WTC11 (cell line): ENCODE data around the gene PDE11A. TPM values are rescaled to one million over a fixed set of nuclear protein-coding genes. Genes with fewer than 3 reads are reported as not detected.

Source experiments
- ATAC-seq: fragments of 200-7000 bp; cut with Tn5 transposase; 2 replicates; pipeline ENCODE4 v1.10.0; 2021; ENCODE audit warnings: mild to moderate bottlenecking, moderate library complexity
- CTCF ChIA-PET: fragments of 300-600 bp; sonication (Branson Sonifier 250); formaldehyde crosslinking; loops from one replicate; lab custom pipeline; 2021; ENCODE audit warnings: antibody characterized with exemption; lab: Charles Lee
- POLR2A ChIA-PET: fragments of 350-600 bp; sonication (Branson Sonifier 250); formaldehyde crosslinking; loops from one replicate; lab custom pipeline; 2021; ENCODE audit warnings: antibody characterized with exemption; lab: Charles Lee
- DNase-seq: peaks from one replicate; pipeline ENCODE4 v3.0.0; 2021; ENCODE audit warnings: low spot score
- H3K27ac Mint-ChIP-seq: 2 replicates; pipeline ENCODE4 v1.8.0; 2021; ENCODE audit warnings: mixed read lengths
- H3K27me3 Mint-ChIP-seq: 2 replicates; pipeline ENCODE4 v1.8.0; 2021; ENCODE audit warnings: low read depth, mild to moderate bottlenecking, moderate library complexity, mixed read lengths
- H3K36me3 Mint-ChIP-seq: 2 replicates; pipeline ENCODE4 v1.8.0; 2021; ENCODE audit warnings: mixed read lengths
- H3K4me1 Mint-ChIP-seq: 2 replicates; pipeline ENCODE4 v1.8.0; 2022; ENCODE audit warnings: mixed read lengths
- H3K4me3 Mint-ChIP-seq: 2 replicates; pipeline ENCODE4 v1.8.0; 2021; ENCODE audit warnings: mild to moderate bottlenecking, moderate library complexity, mixed read lengths
- H3K9me3 Mint-ChIP-seq: 2 replicates; pipeline ENCODE4 v1.8.0; 2021; ENCODE audit warnings: mixed read lengths
- ATF2 ChIP-seq: sonication (generic); formaldehyde crosslinking; IDR thresholded peaks from 2 replicates; pipeline ENCODE4 v1.8.1; 2022; ENCODE audit warnings: low read depth, missing genetic modification reagents, borderline replicate concordance
- ATF3 ChIP-seq: sonication (generic); formaldehyde crosslinking; conservative IDR thresholded peaks from 2 replicates; pipeline ENCODE4 v1.8.1; 2022; ENCODE audit warnings: mild to moderate bottlenecking, missing genetic modification reagents
- CREB1 ChIP-seq: sonication (generic); formaldehyde crosslinking; IDR thresholded peaks from 2 replicates; pipeline ENCODE4 v1.8.0; 2023; ENCODE audit warnings: mild to moderate bottlenecking, missing genetic modification reagents
- CREM ChIP-seq: sonication (generic); formaldehyde crosslinking; IDR thresholded peaks from 2 replicates; pipeline ENCODE4 v1.8.1; 2022; ENCODE audit warnings: mild to moderate bottlenecking, missing genetic modification reagents, moderate library complexity
- CTCF ChIP-seq: fragments of 200-600 bp; IDR thresholded peaks from 2 replicates; pipeline ENCODE4 v1.8.0; 2022; ENCODE audit warnings: antibody characterized with exemption
- ERG ChIP-seq: fragments of 250-450 bp; sonication (Bioruptor Pico); IDR thresholded peaks from 2 replicates; pipeline ENCODE4 v1.8.0; 2021; ENCODE audit warnings: mild to moderate bottlenecking
- HMGA2 ChIP-seq: fragments of 250-450 bp; sonication (Bioruptor Pico); IDR thresholded peaks from 2 replicates; pipeline ENCODE4 v1.4.0; 2021; ENCODE audit warnings: mild to moderate bottlenecking, moderate library complexity
- IRF1 ChIP-seq: sonication (generic); formaldehyde crosslinking; IDR thresholded peaks from 2 replicates; pipeline ENCODE4 v1.8.0; 2023; ENCODE audit warnings: missing genetic modification reagents
- NFYB ChIP-seq: sonication (generic); formaldehyde crosslinking; conservative IDR thresholded peaks from 2 replicates; pipeline ENCODE4 v1.8.0; 2022; ENCODE audit warnings: low read depth, missing genetic modification reagents
- RELA ChIP-seq: sonication (generic); formaldehyde crosslinking; IDR thresholded peaks from 2 replicates; pipeline ENCODE4 v1.8.1; 2022; ENCODE audit warnings: missing genetic modification reagents, mild to moderate bottlenecking, borderline replicate concordance
- STAT6 ChIP-seq: sonication (generic); formaldehyde crosslinking; conservative IDR thresholded peaks from 2 replicates; pipeline ENCODE4 v1.8.1; 2023; ENCODE audit warnings: mild to moderate bottlenecking, low read depth, missing genetic modification reagents, moderate library complexity
- USF2 ChIP-seq: sonication (generic); formaldehyde crosslinking; IDR thresholded peaks from 2 replicates; pipeline ENCODE4 v1.8.1; 2023; ENCODE audit warnings: mild to moderate bottlenecking, missing genetic modification reagents, moderate library complexity
- ZBTB21 ChIP-seq: sonication (generic); formaldehyde crosslinking; IDR thresholded peaks from 2 replicates; pipeline ENCODE4 v1.8.1; 2023; ENCODE audit warnings: mild to moderate bottlenecking, missing genetic modification reagents, borderline replicate concordance
- ZNF281 ChIP-seq: sonication (generic); formaldehyde crosslinking; IDR thresholded peaks from 2 replicates; pipeline ENCODE4 v1.8.0; 2023; ENCODE audit warnings: mild to moderate bottlenecking, missing genetic modification reagents
- ZNF423 ChIP-seq: fragments of 250-450 bp; sonication (Bioruptor Pico); IDR thresholded peaks from 2 replicates; pipeline ENCODE4 v2.1.2; 2022; ENCODE audit warnings: mild to moderate bottlenecking, moderate library complexity
- ZSCAN18 ChIP-seq: fragments of 250-450 bp; sonication (Bioruptor Pico); IDR thresholded peaks from 2 replicates; pipeline ENCODE4 v2.1.2; 2022; ENCODE audit warnings: mild to moderate bottlenecking, moderate library complexity
- total RNA-seq: library from RNA; stranded (reverse); gene quantifications from 3 replicates; pipeline ENCODE4 v1.2.3, GENCODE V29; 2021

The PDE11A gene
- total RNA-seq, 1 experiment from 2014 or later = 0.13 TPM

GRCh38 chr2:177852389-177852788 lies 220.2 kb downstream of the PDE11A start:
- peaks cover 2% of the 10 kb centered on the region; the same call in 1 of the 2 replicates for H3K36me3 Mint-ChIP-seq
- peaks cover 24% of the 10 kb centered on the region for H3K9me3 Mint-ChIP-seq
- no peaks in the 10 kb centered on the region for H3K4me1 Mint-ChIP-seq
- no peak overlapping the region for H3K27ac Mint-ChIP-seq
- H3K4me3 Mint-ChIP-seq = no peak overlapping the region
- peaks cover 49% of the 10 kb centered on the region for H3K27me3 Mint-ChIP-seq
- ChIA-PET CTCF (interaction anchor here (0.5 kb wide), 1 partner anchor 95 kb away, joined by 6 read pairs; no protein-coding TSS in a partner anchor), POLR2A (no interaction called here)
- TF ChIP-seq ERG (CRISPR knock-in tag) (no peak), ZNF281 (CRISPR knock-in tag) (no peak), NFYB (CRISPR knock-in tag) (no peak), ATF3 (CRISPR knock-in tag) (no peak), HMGA2 (CRISPR knock-in tag) (no peak), CREM (no peak), USF2 (CRISPR knock-in tag) (no peak), ZSCAN18 (CRISPR knock-in tag) (no peak), ZNF423 (CRISPR knock-in tag) (no peak), CTCF (no peak), STAT6 (CRISPR knock-in tag) (no peak), RELA (CRISPR knock-in tag) (no peak), ATF2 (no peak), IRF1 (CRISPR knock-in tag) (no peak), CREB1 (CRISPR knock-in tag) (no peak), ZBTB21 (no peak)
- DNase-seq = no peak
- no peak; the same call in 1 of the 2 replicates for ATAC-seq
